Activated CD4-positive, alpha-beta T cell treated with anti-CD3 and anti-CD28 coated beads, Interleukin-2, amount 50 U/mL, for 24 hours (primary cell): Measurements from ENCODE around the gene POTEF.
A peak's percentile ranks its signal among the peaks of the same experiment; 100 is the strongest.
"Not testable (repeated sequence)": the region's sequence is repeated elsewhere in the genome, so short reads cannot be mapped to it uniquely, and the experiment has no call there.

Source experiments
- DNase-seq, 2 donors: peaks; one replicate each; pipeline ENCODE4 v3.0.0-alpha.2; 2020; ENCODE audit warnings: low read depth in 1 of 2, low spot score in 1 of 2

Gene POTEF

GRCh38 chr2:130129120-130129829, at the start of gene POTEF:
POTEF (minus strand) TSS chr2:130129222; CDS start chr2:130120515, 8,707 bp downstream.
- DNase-seq = not testable (repeated sequence)

GRCh38 chr2:130174866-130175265, 45.8 kb upstream of the POTEF start:
- DNase-seq = not testable (repeated sequence)

GRCh38 chr2:130169896-130170295, 40.9 kb upstream of the POTEF start:
- DNase-seq = no peak

- DNase-seq = not testable (repeated sequence)
Measured at GRCh38 chr2:130169163-130169562, 40.1 kb upstream of the POTEF start.

GRCh38 chr2:130166611-130167010, 37.6 kb upstream of the POTEF start:
- not testable (repeated sequence) for DNase-seq

- no peak for DNase-seq
Measured at GRCh38 chr2:130165293-130166016, 36.4 kb upstream of the POTEF start.

GRCh38 chr2:130162968-130163367, 33.9 kb upstream of the POTEF start:
- DNase-seq = no peak

- DNase-seq = not testable (repeated sequence)
Measured at GRCh38 chr2:130162486-130162885, 33.5 kb upstream of the POTEF start.

- DNase-seq = not testable (repeated sequence)
Measured at GRCh38 chr2:130160838-130161705, 32.0 kb upstream of the POTEF start.

- DNase-seq = no peak
Measured at GRCh38 chr2:130160131-130160530, 31.1 kb upstream of the POTEF start.

GRCh38 chr2:130159376-130159775, 30.4 kb upstream of the POTEF start:
- DNase-seq = not testable (repeated sequence)

- no peak for DNase-seq
Measured at GRCh38 chr2:130158631-130159030, 29.6 kb upstream of the POTEF start.

GRCh38 chr2:130157825-130158514, 28.9 kb upstream of the POTEF start:
- DNase-seq = not testable (repeated sequence)

GRCh38 chr2:130157354-130157753, 28.3 kb upstream of the POTEF start:
- not testable (repeated sequence) for DNase-seq

GRCh38 chr2:130156624-130157004, 27.6 kb upstream of the POTEF start:
- DNase-seq = no peak

GRCh38 chr2:130155956-130156623, 27.1 kb upstream of the POTEF start:
- peak in 1 of 2 donors; percentile 10 for DNase-seq

- no peak for DNase-seq
Measured at GRCh38 chr2:130154773-130155765, 26.0 kb upstream of the POTEF start.

- not testable (repeated sequence) for DNase-seq
Measured at GRCh38 chr2:130154423-130154770, 25.4 kb upstream of the POTEF start.

- not testable (repeated sequence) for DNase-seq
Measured at GRCh38 chr2:130153721-130154422, 24.9 kb upstream of the POTEF start.
